SK-N-SH (cell line): ENCODE results near the gene PCSK9. TPM values are rescaled to one million over a fixed set of nuclear protein-coding genes. Genes with fewer than 3 reads are reported as not detected.

ENCODE experiments used
- CTCF ChIA-PET: fragments of 300-600, 350-600 bp; formaldehyde crosslinking; extraction: SDS; loops from one replicate; lab custom pipeline; 2021; lab: Yijun Ruan, JAX
- POLR2A ChIA-PET: fragments of 350-600 bp; sonication (Branson Sonifier 250); formaldehyde crosslinking; extraction: SDS; loops from one replicate; lab custom pipeline; 2020; ENCODE audit warnings: antibody characterized with exemption, inconsistent platforms; lab: Yijun Ruan, JAX
- DNase-seq: peaks from one replicate; pipeline ENCODE4 v3.0.0; 2012
- H2AFZ ChIP-seq: fragments of 200-600 bp; sonication (generic); 2 replicates; pipeline ENCODE4 v1.8.1; 2016; ENCODE audit warnings: antibody characterized with exemption, mild to moderate bottlenecking, low read depth
- H3F3A ChIP-seq: fragments of 200-600 bp; sonication (generic); replicated peaks from 2 replicates; pipeline ENCODE3; 2016; ENCODE audit warnings: antibody characterized with exemption, mild to moderate bottlenecking; ENCODE audit not compliant: insufficient read depth
- H3K27ac ChIP-seq, 2 experiments: fragments of 200-500 bp in 1 of 2; fragments of 200-600 bp in 1 of 2; sonication (Bioruptor generic) in 1 of 2; sonication (generic), shearing (Covaris generic) in 1 of 2; 2 replicates each; pipeline versions ENCODE4 v1.5.1 to v1.6.1; 2014 to 2016; ENCODE audit warnings: low read depth in 2 of 2, inconsistent platforms in 1 of 2, low read length in 1 of 2, mild to moderate bottlenecking in 1 of 2, mixed read lengths in 1 of 2
- H3K27me3 ChIP-seq: fragments of 200-600 bp; sonication (generic), shearing (Covaris generic); 2 replicates; pipeline ENCODE4 v1.6.1; 2016; ENCODE audit warnings: mixed run types; ENCODE audit not compliant: insufficient read depth
- H3K36me3 ChIP-seq, 2 experiments: fragments of 200-500 bp in 1 of 2; fragments of 200-600 bp in 1 of 2; sonication (Bioruptor generic) in 1 of 2; sonication (generic) in 1 of 2; replicated peaks in 1 of 2; 2 replicates each; pipeline versions ENCODE3 to v1.5.1; 2014 to 2016; ENCODE audit warnings: low read length in 1 of 2, mild to moderate bottlenecking in 1 of 2; ENCODE audit not compliant: insufficient read depth in 2 of 2, control insufficient read depth in 1 of 2
- H3K4me1 ChIP-seq, 2 experiments: fragments of 200-500 bp in 1 of 2; fragments of 200-600 bp in 1 of 2; sonication (Bioruptor generic) in 1 of 2; sonication (generic), shearing (Covaris generic) in 1 of 2; 2 replicates each; pipeline versions ENCODE4 v1.5.1 to v1.6.1; 2014 to 2016; ENCODE audit warnings: low read depth in 1 of 2, low read length in 1 of 2, mixed run types in 1 of 2; ENCODE audit not compliant: insufficient read depth in 2 of 2, control insufficient read depth in 1 of 2
- H3K4me2 ChIP-seq: fragments of 200-600 bp; sonication (generic), shearing (Covaris generic); 2 replicates; pipeline ENCODE4 v1.6.1; 2017; ENCODE audit warnings: mixed run types
- H3K4me3 ChIP-seq, 2 experiments: fragments of 200-500 bp in 1 of 2; fragments of 200-600 bp in 1 of 2; sonication (Bioruptor generic) in 1 of 2; sonication (generic), shearing (Covaris generic) in 1 of 2; 2 replicates each; pipeline versions ENCODE4 v1.5.1 to v1.8.1; 2014 to 2016; ENCODE audit warnings: low read depth in 2 of 2, inconsistent platforms in 1 of 2, low read length in 1 of 2, mild to moderate bottlenecking in 1 of 2, mixed read lengths in 1 of 2, moderate library complexity in 1 of 2
- H3K79me2 ChIP-seq: fragments of 200-600 bp; sonication (generic); 2 replicates; pipeline ENCODE4 v1.8.1; 2017; ENCODE audit warnings: mild to moderate bottlenecking; ENCODE audit not compliant: insufficient read depth
- H3K9ac ChIP-seq: fragments of 200-600 bp; sonication (generic); 2 replicates; pipeline ENCODE4 v1.6.1; 2017; ENCODE audit warnings: mixed run types
- H3K9me2 ChIP-seq: fragments of 200-600 bp; sonication (generic); 2 replicates; pipeline ENCODE4 v1.6.1; 2017; ENCODE audit warnings: mixed run types
- H3K9me3 ChIP-seq: fragments of 200-600 bp; sonication (generic); 2 replicates; pipeline ENCODE4 v1.6.1; 2017; ENCODE audit warnings: mixed run types, mild to moderate bottlenecking, moderate library complexity
- H4K20me1 ChIP-seq: fragments of 200-600 bp; sonication (generic); 2 replicates; pipeline ENCODE4 v1.6.1; 2017; ENCODE audit warnings: mild to moderate bottlenecking, mixed run types; ENCODE audit not compliant: insufficient read depth
- CHD2 ChIP-seq: fragments of 150-350 bp; IDR thresholded peaks from 2 replicates; pipeline ENCODE4 v1.6.1; 2018; ENCODE audit warnings: low read length; ENCODE audit not compliant: partially characterized antibody
- ELF1 ChIP-seq: IDR thresholded peaks from 2 replicates; pipeline ENCODE4 v1.4.0; 2012
- EP300 ChIP-seq, 2 experiments: IDR thresholded peaks; 2 replicates each; pipeline versions ENCODE4 v1.4.0 to v1.6.1; 2012; ENCODE audit warnings: borderline replicate concordance in 1 of 2, low read depth in 1 of 2, low read length in 1 of 2
- EZH2phosphoT487 ChIP-seq: fragments of 200-600 bp; sonication (generic); IDR thresholded peaks from 2 replicates; pipeline ENCODE4 v1.6.1; 2017; ENCODE audit warnings: low read depth, mixed run types, mild to moderate bottlenecking, antibody characterized with exemption, moderate library complexity, borderline replicate concordance
- FOSL2 ChIP-seq: IDR thresholded peaks from 2 replicates; pipeline ENCODE4 v1.4.0; 2012; ENCODE audit warnings: low read depth, mild to moderate bottlenecking, moderate library complexity, borderline replicate concordance
- FOXM1 ChIP-seq: IDR thresholded peaks from 2 replicates; pipeline ENCODE4 v1.4.0; 2012; ENCODE audit warnings: low read depth, mild to moderate bottlenecking
- JUND ChIP-seq: IDR thresholded peaks from 2 replicates; pipeline ENCODE4 v1.4.0; 2012
- MEF2A ChIP-seq: IDR thresholded peaks from 2 replicates; pipeline ENCODE4 v1.4.0; 2012; ENCODE audit warnings: low read depth, borderline replicate concordance
- NFIC ChIP-seq: IDR thresholded peaks from 2 replicates; pipeline ENCODE4 v1.4.0; 2012; ENCODE audit warnings: borderline replicate concordance
- NRF1 ChIP-seq: IDR thresholded peaks from 2 replicates; pipeline ENCODE4 v1.6.1; 2012; ENCODE audit warnings: low read depth, mild to moderate bottlenecking, low read length
- PBX3 ChIP-seq: IDR thresholded peaks from 2 replicates; pipeline ENCODE4; 2012
- RAD21 ChIP-seq: IDR thresholded peaks from 2 replicates; pipeline ENCODE4 v1.6.1; 2012; ENCODE audit warnings: mild to moderate bottlenecking, low read length
- SIN3A ChIP-seq: IDR thresholded peaks from 2 replicates; pipeline ENCODE4 v1.6.1; 2012; ENCODE audit warnings: low read depth, mild to moderate bottlenecking, low read length, moderate library complexity, borderline replicate concordance
- TEAD4 ChIP-seq: IDR thresholded peaks from 2 replicates; pipeline ENCODE4 v1.4.0; 2012; ENCODE audit warnings: mild to moderate bottlenecking, borderline replicate concordance; ENCODE audit not compliant: insufficient read depth
- USF2 ChIP-seq: fragments of 150-350 bp; IDR thresholded peaks from 2 replicates; pipeline ENCODE4 v1.6.1; 2017; ENCODE audit warnings: antibody characterized with exemption, low read length, low read depth, borderline replicate concordance
- YY1 ChIP-seq: IDR thresholded peaks from 2 replicates; pipeline ENCODE4 v1.4.0; 2012; ENCODE audit warnings: low read depth, mild to moderate bottlenecking
- WGBS: methylation state at CpG from one replicate; pipeline ENCODE4 v1.1.6; 2017; ENCODE audit warnings: low lambda C conversion rate; 5-methylcytosine and 5-hydroxymethylcytosine counted together
- polyA plus RNA-seq, 3 experiments: library from polyadenylated mRNA; depleted of rRNA; stranded (reverse); fragments of >200 nt; gene quantifications; 2 replicates each; pipeline ENCODE4 v1.2.3, GENCODE V29; 2012
- TF ChIP-seq, protein P1 (sequence below): IDR thresholded peaks from 2 replicates; pipeline ENCODE4 v1.4.0; 2012; ENCODE audit warnings: low read depth, borderline replicate concordance
- TF ChIP-seq, protein P2 (sequence below): fragments of 200-600 bp; sonication (generic); IDR thresholded peaks from 2 replicates; pipeline ENCODE4 v1.6.1; 2017; ENCODE audit warnings: antibody characterized with exemption, mild to moderate bottlenecking, moderate library complexity

The PCSK9 gene
- polyA plus RNA-seq, 1 of the 3 experiments (the other 2 are of a cell fraction): 0.02 TPM

- TF ChIP-seq CHD2 (no peak), PBX3 (no peak), JUND (no peak), EZH2phosphoT487 (no peak), YY1 (no peak), FOXM1 (no peak)
Observed at GRCh38 chr1:55038974-55039341, 390 bp upstream of the PCSK9 start (continued).

- no peaks in the 10 kb centered on the region for H3K9me2 ChIP-seq
- POLR2A ChIA-PET: interaction anchor here (1.5 kb wide), 1 partner anchor 9 kb away, joined by 5 read pairs; no protein-coding TSS in a partner anchor
- no peak overlapping the region for H2AFZ ChIP-seq
- H3F3A ChIP-seq: no peaks in the 10 kb centered on the region
- H3K36me3 ChIP-seq: no peaks in the 10 kb centered on the region
- no peak for TF ChIP-seq SIN3A
- TF ChIP-seq ELF1: no peak
- TF ChIP-seq RAD21: no peak
- TF ChIP-seq USF2: no peak
- TF ChIP-seq, protein P1, sequence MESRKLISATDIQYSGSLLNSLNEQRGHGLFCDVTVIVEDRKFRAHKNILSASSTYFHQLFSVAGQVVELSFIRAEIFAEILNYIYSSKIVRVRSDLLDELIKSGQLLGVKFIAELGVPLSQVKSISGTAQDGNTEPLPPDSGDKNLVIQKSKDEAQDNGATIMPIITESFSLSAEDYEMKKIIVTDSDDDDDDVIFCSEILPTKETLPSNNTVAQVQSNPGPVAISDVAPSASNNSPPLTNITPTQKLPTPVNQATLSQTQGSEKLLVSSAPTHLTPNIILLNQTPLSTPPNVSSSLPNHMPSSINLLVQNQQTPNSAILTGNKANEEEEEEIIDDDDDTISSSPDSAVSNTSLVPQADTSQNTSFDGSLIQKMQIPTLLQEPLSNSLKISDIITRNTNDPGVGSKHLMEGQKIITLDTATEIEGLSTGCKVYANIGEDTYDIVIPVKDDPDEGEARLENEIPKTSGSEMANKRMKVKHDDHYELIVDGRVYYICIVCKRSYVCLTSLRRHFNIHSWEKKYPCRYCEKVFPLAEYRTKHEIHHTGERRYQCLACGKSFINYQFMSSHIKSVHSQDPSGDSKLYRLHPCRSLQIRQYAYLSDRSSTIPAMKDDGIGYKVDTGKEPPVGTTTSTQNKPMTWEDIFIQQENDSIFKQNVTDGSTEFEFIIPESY: no peak
- TF ChIP-seq PBX3: no peak
- TF ChIP-seq NRF1: no peak
- TF ChIP-seq FOSL2: no peak
- no peak for TF ChIP-seq TEAD4
- TF ChIP-seq, protein P2, sequence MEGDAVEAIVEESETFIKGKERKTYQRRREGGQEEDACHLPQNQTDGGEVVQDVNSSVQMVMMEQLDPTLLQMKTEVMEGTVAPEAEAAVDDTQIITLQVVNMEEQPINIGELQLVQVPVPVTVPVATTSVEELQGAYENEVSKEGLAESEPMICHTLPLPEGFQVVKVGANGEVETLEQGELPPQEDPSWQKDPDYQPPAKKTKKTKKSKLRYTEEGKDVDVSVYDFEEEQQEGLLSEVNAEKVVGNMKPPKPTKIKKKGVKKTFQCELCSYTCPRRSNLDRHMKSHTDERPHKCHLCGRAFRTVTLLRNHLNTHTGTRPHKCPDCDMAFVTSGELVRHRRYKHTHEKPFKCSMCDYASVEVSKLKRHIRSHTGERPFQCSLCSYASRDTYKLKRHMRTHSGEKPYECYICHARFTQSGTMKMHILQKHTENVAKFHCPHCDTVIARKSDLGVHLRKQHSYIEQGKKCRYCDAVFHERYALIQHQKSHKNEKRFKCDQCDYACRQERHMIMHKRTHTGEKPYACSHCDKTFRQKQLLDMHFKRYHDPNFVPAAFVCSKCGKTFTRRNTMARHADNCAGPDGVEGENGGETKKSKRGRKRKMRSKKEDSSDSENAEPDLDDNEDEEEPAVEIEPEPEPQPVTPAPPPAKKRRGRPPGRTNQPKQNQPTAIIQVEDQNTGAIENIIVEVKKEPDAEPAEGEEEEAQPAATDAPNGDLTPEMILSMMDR: no peak
- TF ChIP-seq YY1: no peak
- no peak for TF ChIP-seq EP300 (IDR thresholded peaks at IDR 0.05; ENCODE audit: borderline replicate concordance in 1 of 2, low read depth in 1 of 2, low read length in 1 of 2)
- no peak for TF ChIP-seq NFIC
- TF ChIP-seq MEF2A: no peak
- H3K4me1 ChIP-seq: peaks cover 0 to 16% of the 10 kb centered on the region in 2 experiments; a peak in 1 of 4 replicates
- peak overlapping the region; percentile 62; the same call in 1 of the 2 replicates for H3K4me2 ChIP-seq
- no peaks in the 10 kb centered on the region for H4K20me1 ChIP-seq
- no peaks in the 10 kb centered on the region for H3K79me2 ChIP-seq
- 13% methylated on average over 28 of the region's 49 CpGs for WGBS
- H3K9ac ChIP-seq: no peak overlapping the region
- CTCF ChIA-PET: interaction anchor here (0.9 to 3.0 kb wide), 6 partner anchors 9 to 90 kb away, joined by 3 to 15 read pairs (median 6); no protein-coding TSS in a partner anchor
- H3K27me3 ChIP-seq: peaks cover 50% of the 10 kb centered on the region
- peak; percentile 47 for DNase-seq
- H3K27ac ChIP-seq: no peak overlapping the region
- peak overlapping the region; percentile 9 to 20; a peak in 2 of 4 replicates for H3K4me3 ChIP-seq
- H3K9me3 ChIP-seq: no peaks in the 10 kb centered on the region
Observed at GRCh38 chr1:55040083-55040932, 960 bp downstream of the PCSK9 start.
